CD4-positive, alpha-beta T cell treated with Interleukin-2 at 100 ng/mL for 4 hours (primary cell): ENCODE data around the gene NOS1AP.

Experiments used
- DNase-seq: peaks from one replicate; pipeline ENCODE4 v3.0.0-alpha.2; 2020; ENCODE audit warnings: low spot score

Gene NOS1AP

GRCh38 chr1:162089748-162090147 lies 20.3 kb downstream of the NOS1AP start:
- DNase-seq: no peak

GRCh38 chr1:162090378-162090777 lies 20.9 kb downstream of the NOS1AP start:
- no peak for DNase-seq

- DNase-seq: no peak
These were observed 22.4 kb downstream of the NOS1AP start for GRCh38 chr1:162091681-162092524.

- no peak for DNase-seq
These were observed 23.6 kb downstream of the NOS1AP start for GRCh38 chr1:162093095-162093494.

- DNase-seq: no peak
These were observed 24.8 kb downstream of the NOS1AP start for GRCh38 chr1:162094271-162094670.

- DNase-seq: no peak
These were observed 25.2 kb downstream of the NOS1AP start for GRCh38 chr1:162094723-162095122.

GRCh38 chr1:162107911-162108310 lies 38.4 kb downstream of the NOS1AP start:
- no peak for DNase-seq

GRCh38 chr1:162108426-162108825 lies 38.9 kb downstream of the NOS1AP start:
- no peak for DNase-seq

- no peak for DNase-seq
These were observed 41.4 kb downstream of the NOS1AP start for GRCh38 chr1:162110910-162111309.

- no peak for DNase-seq
These were observed 42.1 kb downstream of the NOS1AP start for GRCh38 chr1:162111572-162111971.

- no peak for DNase-seq
These were observed 43.9 kb downstream of the NOS1AP start for GRCh38 chr1:162113419-162113818.

- no peak for DNase-seq
These were observed 47.7 kb downstream of the NOS1AP start for GRCh38 chr1:162117039-162117774.

GRCh38 chr1:162118063-162118462 lies 48.6 kb downstream of the NOS1AP start:
- DNase-seq: no peak

GRCh38 chr1:162128693-162129356 lies 59.3 kb downstream of the NOS1AP start:
- no peak for DNase-seq

GRCh38 chr1:162130308-162130707 lies 60.8 kb downstream of the NOS1AP start:
- DNase-seq: no peak

- DNase-seq: no peak
These were observed 62.2 kb downstream of the NOS1AP start for GRCh38 chr1:162131400-162132321.

GRCh38 chr1:162133566-162133965 lies 64.1 kb downstream of the NOS1AP start:
- DNase-seq: no peak

- no peak for DNase-seq
These were observed 65.2 kb downstream of the NOS1AP start for GRCh38 chr1:162134646-162135045.

GRCh38 chr1:162135271-162135775 lies 65.8 kb downstream of the NOS1AP start:
- no peak for DNase-seq

GRCh38 chr1:162136760-162137159 lies 67.3 kb downstream of the NOS1AP start:
- DNase-seq: no peak

GRCh38 chr1:162137179-162137960 lies 67.9 kb downstream of the NOS1AP start:
- no peak for DNase-seq
